NB4 (cell line): ENCODE measurements around the gene MMADHC.

Experiments
- MYC ChIP-seq: IDR thresholded peaks from 2 replicates; pipeline ENCODE4 v1.6.1; 2011; ENCODE audit warnings: low read depth, low read length
- TF ChIP-seq, protein P1 (sequence below): IDR thresholded peaks from one replicate; pipeline ENCODE4 v1.5.1; 2012; ENCODE audit warnings: low read depth, low read length

DNA sequence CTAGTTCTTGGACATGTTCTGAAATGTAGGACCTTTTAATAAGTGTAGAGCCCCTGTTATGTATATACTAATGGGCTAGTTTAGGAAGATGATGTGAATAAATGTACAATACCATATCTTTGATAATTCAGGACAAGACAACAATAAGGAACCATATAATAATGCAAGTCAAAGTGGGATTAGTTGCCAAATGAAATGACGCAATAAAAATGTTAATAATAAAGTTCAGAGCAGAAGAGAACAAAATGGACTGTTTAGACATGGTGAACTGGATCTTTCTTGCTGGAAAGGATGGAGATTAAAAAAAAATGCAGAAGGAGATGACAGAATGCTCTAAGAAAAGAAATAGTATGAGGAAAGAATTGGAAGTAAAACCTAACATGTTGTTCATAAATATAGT lies 43.7 kb downstream of the MMADHC start:
- TF ChIP-seq MYC = no peak
- TF ChIP-seq, protein P1, sequence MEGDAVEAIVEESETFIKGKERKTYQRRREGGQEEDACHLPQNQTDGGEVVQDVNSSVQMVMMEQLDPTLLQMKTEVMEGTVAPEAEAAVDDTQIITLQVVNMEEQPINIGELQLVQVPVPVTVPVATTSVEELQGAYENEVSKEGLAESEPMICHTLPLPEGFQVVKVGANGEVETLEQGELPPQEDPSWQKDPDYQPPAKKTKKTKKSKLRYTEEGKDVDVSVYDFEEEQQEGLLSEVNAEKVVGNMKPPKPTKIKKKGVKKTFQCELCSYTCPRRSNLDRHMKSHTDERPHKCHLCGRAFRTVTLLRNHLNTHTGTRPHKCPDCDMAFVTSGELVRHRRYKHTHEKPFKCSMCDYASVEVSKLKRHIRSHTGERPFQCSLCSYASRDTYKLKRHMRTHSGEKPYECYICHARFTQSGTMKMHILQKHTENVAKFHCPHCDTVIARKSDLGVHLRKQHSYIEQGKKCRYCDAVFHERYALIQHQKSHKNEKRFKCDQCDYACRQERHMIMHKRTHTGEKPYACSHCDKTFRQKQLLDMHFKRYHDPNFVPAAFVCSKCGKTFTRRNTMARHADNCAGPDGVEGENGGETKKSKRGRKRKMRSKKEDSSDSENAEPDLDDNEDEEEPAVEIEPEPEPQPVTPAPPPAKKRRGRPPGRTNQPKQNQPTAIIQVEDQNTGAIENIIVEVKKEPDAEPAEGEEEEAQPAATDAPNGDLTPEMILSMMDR = no peak
